Cerebellar cortex (tissue), 1 donor: ENCODE measurements around the gene PPP2R5B.
A peak's percentile ranks its signal among the peaks of the same experiment; 100 is the strongest.

Source experiments
- DNase-seq: peaks from one replicate; pipeline ENCODE4 v3.0.0-alpha.2; 2015; ENCODE audit warnings: low spot score

PPP2R5B gene

GRCh38 chr11:64923944-64924909 is at the start of gene PPP2R5B:
Gene PPP2R5B, plus strand, starts transcription at chr11:64924689. Its CDS starts 1,046 bp downstream, at chr11:64925735.
- DNase-seq, result peak; percentile 99

GRCh38 chr11:64875369-64876228 is 48.9 kb upstream of the PPP2R5B start:
- peak; percentile 77 for DNase-seq

- no peak for DNase-seq
Measured at GRCh38 chr11:64876229-64876750, 48.2 kb upstream of the PPP2R5B start.

- DNase-seq, result no peak
Measured at GRCh38 chr11:64876835-64877341, 47.6 kb upstream of the PPP2R5B start.

- no peak for DNase-seq
Measured at GRCh38 chr11:64877390-64878222, 46.9 kb upstream of the PPP2R5B start.

- no peak for DNase-seq
Measured at GRCh38 chr11:64878223-64878493, 46.3 kb upstream of the PPP2R5B start.

- DNase-seq, result peak; percentile 98
Measured at GRCh38 chr11:64878494-64879243, 45.8 kb upstream of the PPP2R5B start, which contains the start of gene EHD1. Gene EHD1, minus strand, starts transcription at chr11:64878621. Its CDS starts 157 bp downstream, at chr11:64878464.

- no peak for DNase-seq
Measured at GRCh38 chr11:64879244-64879900, 45.1 kb upstream of the PPP2R5B start.

- DNase-seq, result no peak
Measured at GRCh38 chr11:64880240-64881001, 44.1 kb upstream of the PPP2R5B start.

GRCh38 chr11:64881476-64881875 is 43.0 kb upstream of the PPP2R5B start:
- DNase-seq, result no peak

GRCh38 chr11:64882243-64882642 is 42.2 kb upstream of the PPP2R5B start:
- DNase-seq, result no peak

GRCh38 chr11:64883575-64883974 is 40.9 kb upstream of the PPP2R5B start:
- DNase-seq, result no peak

- DNase-seq, result no peak
Measured at GRCh38 chr11:64884019-64884418, 40.5 kb upstream of the PPP2R5B start.

- no peak for DNase-seq
Measured at GRCh38 chr11:64885367-64886286, 38.9 kb upstream of the PPP2R5B start.

GRCh38 chr11:64887234-64887756 is 37.2 kb upstream of the PPP2R5B start:
- DNase-seq, result no peak

GRCh38 chr11:64887757-64888405 is 36.6 kb upstream of the PPP2R5B start:
- DNase-seq, result peak; percentile 77

GRCh38 chr11:64888406-64888728 is 36.1 kb upstream of the PPP2R5B start:
- no peak for DNase-seq
